HTERT RPE-1 (cell line): ENCODE measurements around the gene CDCP1.
"Not testable (repeated sequence)": the region's sequence is repeated elsewhere in the genome, so short reads cannot be mapped to it uniquely, and the experiment has no call there.

ENCODE experiments used
- in situ Hi-C: fragments of 300-500 bp; cut with MboI; formaldehyde crosslinking; loops from 4 replicates; pipeline ENCODE4 v1.14.3; 2020; ENCODE audit warnings: low sequenced_read_pairs

CDCP1 gene

DNA sequence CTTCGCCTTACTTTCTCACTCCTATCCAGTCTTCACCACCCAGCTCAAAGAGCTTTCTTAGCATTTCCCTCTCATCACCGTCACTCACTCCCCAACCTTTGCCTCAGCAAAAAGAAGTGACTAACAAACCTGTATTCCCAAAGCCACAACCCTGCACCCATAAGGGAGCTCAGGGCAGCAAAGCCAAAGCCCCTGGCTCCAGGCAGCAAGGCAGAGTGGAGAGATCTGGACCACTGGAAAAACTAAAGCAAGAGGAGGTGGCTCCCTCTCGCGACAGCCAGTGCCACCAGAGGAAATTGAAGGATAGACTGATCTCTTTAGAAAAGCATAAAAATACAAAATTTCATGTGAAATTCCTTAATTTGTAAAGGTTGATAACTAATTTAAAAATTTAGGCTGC is 25.1 kb upstream of the CDCP1 start:
- in situ Hi-C loops = no loop called here

DNA sequence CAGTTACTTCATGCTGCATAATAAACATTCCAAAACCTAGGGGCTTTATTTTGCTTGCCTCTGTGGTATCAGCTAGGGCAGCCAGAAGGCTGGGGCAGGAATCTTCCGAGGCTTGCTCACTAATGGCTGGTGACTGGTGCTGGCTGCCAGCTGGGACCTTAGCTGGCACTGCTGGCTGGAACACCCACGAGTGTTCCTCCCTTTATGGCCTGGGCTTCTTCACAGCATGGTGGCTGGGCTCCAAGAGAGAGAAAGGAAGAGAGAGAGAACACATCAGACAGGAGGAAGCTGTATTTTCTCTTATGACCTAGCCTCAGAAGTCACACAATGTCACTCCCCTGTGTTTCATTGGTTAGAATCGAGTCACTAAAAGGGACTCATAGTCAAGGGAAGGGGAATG is 23.9 kb upstream of the CDCP1 start:
- in situ Hi-C loops = no loop called here

DNA sequence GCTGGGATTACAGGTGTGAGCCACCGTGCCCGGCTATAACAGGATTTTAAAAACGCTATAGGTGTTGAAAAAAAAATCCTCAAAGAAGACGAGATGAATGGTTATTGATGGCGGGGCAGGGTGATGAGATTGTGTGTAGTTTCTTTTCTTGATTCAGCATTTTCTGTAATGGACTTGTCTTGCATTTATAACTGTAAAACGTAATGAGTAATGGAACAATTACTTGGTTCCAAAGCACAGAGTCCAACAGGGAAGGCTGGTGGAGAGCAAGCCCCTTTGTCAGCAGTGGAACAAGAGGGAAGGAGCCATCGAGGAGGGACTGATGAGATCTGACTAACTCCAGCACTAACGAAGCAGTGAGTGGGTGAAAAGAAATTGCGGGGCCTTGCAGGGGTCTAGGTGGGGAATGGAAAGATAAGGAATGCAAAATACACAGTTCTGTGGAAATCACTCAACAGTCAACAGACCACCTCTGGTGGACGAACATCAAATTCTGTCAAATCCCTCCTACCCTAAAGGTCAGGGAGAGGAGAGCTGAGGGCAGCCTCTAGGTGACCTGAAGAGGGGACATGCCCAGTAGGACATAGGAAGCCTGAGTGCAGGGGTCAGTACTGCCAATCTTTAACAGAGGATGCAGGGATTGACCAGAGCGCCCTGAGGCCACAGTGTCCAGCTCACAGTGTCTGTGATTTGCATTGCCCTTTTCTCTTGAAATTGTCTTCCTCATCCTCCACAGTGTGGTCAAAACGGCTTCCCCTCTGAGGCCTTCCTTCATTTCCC is 23.1 kb upstream of the CDCP1 start:
- in situ Hi-C loops = no loop called here

DNA sequence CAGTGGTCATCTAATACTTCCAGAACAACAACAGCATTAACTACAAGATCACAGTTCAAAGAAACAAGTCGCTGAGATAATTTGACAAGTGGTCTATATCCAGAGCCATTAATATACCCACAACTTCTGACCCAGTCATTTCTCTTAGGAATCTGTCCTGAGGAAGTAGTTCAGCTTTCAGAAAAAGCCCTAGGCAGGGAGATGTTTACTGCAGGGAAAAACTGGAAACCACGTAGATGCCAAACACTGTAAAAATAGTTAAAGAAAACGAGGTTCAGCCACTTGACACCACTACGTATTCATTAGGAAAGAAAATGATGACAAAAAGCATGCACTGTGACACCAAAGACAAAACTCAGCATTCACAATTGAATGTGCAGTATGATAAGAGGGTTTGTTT is 22.3 kb upstream of the CDCP1 start:
- in situ Hi-C loops = no loop called here

DNA sequence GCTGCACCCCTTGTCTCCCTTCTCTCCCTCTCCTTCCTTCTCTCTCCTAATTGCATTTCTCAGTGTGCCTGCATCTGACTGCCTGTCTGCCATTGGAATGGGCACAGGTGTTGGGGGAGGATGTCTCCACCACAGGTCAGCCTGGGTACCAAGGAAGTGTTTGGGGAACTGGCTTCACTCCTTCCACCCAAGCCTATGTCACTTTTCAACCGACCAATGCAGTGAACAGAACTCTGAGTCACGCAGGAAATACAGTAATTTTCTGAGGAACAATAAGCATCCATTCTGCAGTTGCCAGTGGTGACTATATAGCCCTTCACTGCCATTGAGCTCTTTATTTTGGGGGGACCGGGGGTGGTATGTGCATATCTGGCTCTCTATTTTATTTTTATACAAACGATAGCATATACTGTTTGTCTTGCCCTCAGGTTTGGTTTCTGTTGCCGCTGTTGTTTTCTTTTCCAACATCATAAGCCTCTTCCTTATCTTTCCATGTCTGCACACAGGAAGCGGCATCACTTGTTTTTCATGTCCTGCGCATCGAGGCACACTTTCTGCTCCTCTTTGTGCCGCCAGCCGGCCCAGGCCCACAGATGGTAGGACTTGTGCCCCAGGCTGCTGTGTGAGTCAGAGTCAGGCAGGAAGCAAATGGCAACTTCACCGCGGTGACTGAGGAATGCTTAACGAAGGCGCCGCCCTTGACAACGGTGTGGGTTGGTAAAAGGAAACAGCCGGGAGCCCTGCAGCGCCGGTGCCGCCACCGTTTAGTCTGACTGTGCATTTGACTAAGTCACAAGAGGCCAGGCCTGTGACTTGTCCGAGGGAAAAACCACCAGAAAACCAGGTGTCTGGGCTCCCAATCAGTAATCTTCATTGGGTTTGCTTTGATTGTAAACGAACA is 21.1 kb upstream of the CDCP1 start:
- in situ Hi-C loops = no loop called here

GRCh38 chr3:45166321-45166879 is 20.2 kb upstream of the CDCP1 start:
- in situ Hi-C loops = no loop called here

GRCh38 chr3:45165497-45166283 is 19.5 kb upstream of the CDCP1 start:
- in situ Hi-C loops = no loop called here

DNA sequence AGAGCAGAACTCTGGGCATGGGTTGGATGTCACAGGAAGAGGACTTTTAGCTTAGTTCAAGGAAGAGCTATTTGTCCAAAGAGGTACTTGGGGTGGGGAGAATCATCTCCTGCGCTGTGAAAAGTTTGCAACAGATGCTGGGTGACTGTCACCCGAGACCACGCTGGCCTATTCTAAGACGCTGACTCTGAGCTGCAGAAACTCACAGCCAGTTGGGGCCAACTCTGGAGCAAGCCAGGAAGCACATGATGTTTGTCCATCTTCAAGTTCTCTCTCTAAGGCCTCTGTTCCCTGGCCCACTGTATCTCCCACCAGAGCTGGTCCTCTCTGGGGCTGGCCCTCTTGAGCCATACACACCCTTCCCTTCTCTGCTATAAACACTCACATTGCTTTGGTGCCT is 17.9 kb upstream of the CDCP1 start:
- in situ Hi-C loops = no loop called here

GRCh38 chr3:45163481-45163880 is 17.3 kb upstream of the CDCP1 start:
- in situ Hi-C loops = no loop called here

DNA sequence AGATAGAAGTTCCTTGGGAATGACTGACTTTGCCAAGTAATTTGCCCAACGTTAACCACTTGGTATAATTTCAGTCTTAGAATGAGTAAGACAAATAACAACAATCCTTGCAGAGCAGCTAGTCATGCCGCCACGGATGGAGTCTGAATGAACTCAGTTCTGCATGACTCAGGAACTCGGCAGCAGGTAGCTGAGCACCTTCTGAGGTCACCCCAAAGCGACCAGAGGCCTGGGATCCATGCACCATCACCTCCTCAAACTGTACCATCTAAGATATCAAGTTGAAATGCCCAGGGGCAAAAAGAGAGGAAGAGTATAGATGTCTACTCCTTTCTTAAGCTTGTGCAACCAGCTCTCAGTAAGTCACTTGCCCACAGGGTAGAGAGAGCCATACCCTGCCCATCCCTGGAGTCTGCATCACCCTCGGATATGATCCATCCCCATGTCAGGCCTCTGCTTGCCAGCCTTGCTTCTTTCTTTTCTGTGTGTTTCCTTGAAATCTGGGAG is 8.5 kb upstream of the CDCP1 start:
- in situ Hi-C loops = no loop called here

DNA sequence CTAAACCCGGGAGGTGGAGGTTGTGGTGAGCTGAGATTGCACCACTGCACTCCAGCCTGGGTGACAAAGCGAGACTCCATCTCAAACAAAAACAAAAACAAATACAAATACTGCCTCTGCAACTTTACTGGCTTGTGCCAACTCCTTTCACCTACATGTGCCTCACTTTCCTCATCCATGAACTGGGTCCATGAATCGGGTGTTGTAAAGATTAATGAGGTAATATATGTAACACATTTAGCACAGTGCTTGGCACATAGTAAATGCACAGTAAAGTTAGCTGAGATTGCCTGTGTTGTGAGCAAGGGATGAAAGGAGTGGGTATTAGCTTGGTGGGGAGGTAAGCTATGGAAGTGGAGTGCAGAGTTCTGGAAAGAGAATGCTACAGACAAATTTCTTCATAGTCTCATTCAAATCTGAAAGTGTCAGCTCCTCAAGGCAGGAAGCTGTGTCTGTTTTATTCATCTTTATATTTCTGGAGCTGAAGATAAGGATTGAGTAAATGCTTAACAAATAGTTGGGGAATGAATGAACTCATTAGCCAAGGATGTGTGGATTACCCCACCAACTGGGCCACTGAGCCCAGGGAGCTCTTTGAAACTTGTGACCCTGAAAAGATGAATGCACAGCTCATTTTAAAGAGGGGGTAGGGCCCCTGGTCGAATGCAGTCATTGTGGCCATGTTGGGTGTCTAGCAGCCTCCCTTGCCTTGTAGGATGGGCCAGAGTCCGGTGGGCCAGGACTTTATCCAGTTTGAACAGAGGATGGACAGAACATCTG is 7.7 kb upstream of the CDCP1 start:
- in situ Hi-C loops = no loop called here

GRCh38 chr3:45152307-45152706 is 6.1 kb upstream of the CDCP1 start:
- in situ Hi-C loops = no loop called here

- in situ Hi-C loops = no loop called here
Measured at GRCh38 chr3:45151100-45151499, 4.9 kb upstream of the CDCP1 start.

- in situ Hi-C loops = no loop called here
Measured at GRCh38 chr3:45148921-45149320, 2.7 kb upstream of the CDCP1 start.

DNA sequence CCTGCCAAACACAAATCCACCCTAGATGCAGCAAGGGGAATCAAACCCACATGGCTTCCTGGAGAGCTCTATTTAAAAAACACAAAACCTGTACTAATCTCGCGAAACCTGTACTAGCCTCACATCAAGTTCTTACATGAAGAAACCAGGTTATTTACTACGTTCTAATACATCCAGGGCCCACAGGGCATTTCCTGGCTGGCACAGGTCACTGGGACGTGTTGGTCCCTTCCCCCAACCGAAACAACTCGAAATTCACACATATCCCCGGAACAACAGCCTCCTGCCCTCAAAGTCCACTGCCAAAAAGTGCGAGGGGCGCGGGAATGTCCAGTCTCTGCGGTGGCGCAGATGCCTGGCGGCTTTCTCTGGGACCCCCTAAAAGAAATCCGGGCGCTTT is 955 bp downstream of the CDCP1 start:
- in situ Hi-C loops = no loop called here

DNA sequence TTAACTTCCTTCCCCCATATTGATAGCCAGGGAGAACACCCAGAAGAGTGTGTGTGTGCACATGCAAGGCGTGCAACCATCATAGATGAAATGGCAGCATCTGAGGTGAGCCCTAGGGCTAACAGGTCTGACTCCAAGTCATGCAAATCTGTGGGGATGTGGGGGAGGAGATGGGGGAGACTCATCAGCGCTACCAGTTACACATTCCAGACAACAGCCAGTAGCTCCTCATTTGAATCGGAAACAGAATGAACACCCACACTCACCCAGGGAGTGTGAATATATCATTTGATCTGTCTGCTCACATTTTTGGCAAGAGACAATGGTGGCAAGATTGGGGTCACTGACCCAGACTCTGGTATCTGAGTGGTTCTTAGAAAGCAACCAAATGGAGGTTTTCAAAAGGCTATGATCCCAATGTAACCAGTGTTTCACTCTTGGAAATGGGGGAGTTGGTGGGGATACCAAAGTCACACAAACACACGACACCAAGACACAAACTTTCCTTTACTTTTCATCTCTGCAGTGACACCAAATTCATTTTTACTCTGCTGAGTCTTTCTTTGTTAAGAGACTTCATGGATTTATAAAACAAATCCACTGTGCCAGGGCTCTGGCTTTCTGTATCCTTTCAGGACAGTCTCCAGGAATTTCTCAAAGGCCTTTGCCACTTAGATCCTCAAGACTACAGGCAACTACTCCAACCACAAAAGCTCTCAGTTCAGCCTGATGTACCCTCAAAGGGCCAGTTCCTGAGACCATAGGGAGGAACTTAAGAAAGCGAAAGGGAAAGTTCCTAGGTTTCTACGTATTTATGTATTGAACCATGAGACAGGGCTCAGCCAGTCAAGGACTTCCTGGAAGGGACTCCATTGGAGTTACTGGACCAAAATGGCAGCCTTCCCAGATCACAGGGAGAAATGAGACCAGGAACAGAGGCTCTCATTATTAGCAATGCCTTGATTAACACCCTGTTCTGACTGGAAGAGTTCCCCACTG is 2.2 kb downstream of the CDCP1 start:
- in situ Hi-C loops = no loop called here

DNA sequence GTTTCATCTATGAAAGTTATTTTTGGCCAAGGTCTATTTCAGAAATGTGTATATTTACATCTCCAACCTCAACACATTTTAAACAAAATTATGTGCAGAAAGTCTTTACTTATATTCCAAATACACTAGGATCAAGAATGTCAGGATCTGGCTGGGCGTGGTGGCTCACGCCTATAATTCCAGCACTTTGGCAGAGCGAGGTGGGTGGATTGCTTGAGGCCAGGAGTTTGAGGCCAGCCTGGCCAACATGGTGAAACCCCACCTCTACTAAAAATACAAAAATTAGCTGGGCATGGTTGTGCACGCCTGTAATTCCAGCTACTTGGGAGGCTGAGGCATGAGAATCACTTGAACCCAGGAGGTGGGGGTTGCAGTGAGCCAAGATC is 5.4 kb downstream of the CDCP1 start:
- in situ Hi-C loops = not testable (repeated sequence)

DNA sequence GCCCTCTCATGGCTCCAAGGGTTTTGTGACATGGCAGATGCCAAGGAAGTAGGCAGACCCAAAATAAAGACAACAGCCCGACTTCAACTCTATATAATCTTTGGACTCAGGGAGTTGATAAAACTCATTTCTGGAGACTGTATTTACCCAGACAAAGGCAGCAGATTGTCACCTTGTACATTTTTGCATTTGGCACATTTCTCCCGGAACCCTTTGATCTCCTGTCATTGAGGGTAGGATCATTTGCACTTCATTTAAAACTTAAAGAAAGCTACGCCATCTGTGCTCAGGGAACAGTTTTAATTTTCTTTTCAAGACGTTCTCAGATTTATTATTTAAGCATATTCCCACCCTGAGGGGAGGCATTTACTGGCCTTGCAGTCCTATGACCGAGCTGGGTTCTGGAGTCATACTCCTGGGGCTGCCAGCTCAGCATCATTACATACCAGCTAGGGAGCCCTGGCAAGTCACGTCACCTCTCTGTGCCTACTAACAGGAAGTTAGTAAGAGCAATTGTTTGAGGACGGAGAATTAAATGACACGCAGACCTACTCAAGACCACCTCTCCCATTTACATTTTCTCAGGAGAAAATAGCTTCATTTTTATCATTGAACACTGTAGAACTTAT is 5.9 kb downstream of the CDCP1 start:
- in situ Hi-C loops = no loop called here
